HepG2 (cell line): ENCODE results near the gene PPP1R13B. TPM values are rescaled to one million over a fixed set of nuclear protein-coding genes. Genes with fewer than 3 reads are reported as not detected.

Source experiments
- BCL6 ChIP-seq: IDR thresholded peaks from 2 replicates; pipeline ENCODE4 v1.6.1; 2016; ENCODE audit warnings: missing genetic modification reagents, missing compliant biosample characterization
- EED ChIP-seq: sonication (generic); formaldehyde crosslinking; IDR thresholded peaks from 2 replicates; pipeline ENCODE4 v1.5.0; 2020; ENCODE audit warnings: mild to moderate bottlenecking, missing genetic modification reagents
- FOSL2 ChIP-seq: sonication (generic); formaldehyde crosslinking; IDR thresholded peaks from 2 replicates; pipeline ENCODE4 v1.4.0; 2020; ENCODE audit warnings: missing genetic modification reagents
- KDM3A ChIP-seq: IDR thresholded peaks from 2 replicates; pipeline ENCODE4 v1.6.1; 2018; ENCODE audit warnings: low read depth, missing compliant biosample characterization
- KMT2A ChIP-seq: sonication (generic); formaldehyde crosslinking; IDR thresholded peaks from 2 replicates; pipeline ENCODE4 v1.4.0; 2020; ENCODE audit warnings: missing genetic modification reagents
- ZFX ChIP-seq: sonication (generic); formaldehyde crosslinking; IDR thresholded peaks from 2 replicates; pipeline ENCODE4 v1.4.0; 2020; ENCODE audit warnings: mild to moderate bottlenecking, low read depth, missing genetic modification reagents, moderate library complexity
- ZNF143 ChIP-seq: sonication (generic); formaldehyde crosslinking; IDR thresholded peaks from 2 replicates; pipeline ENCODE4 v1.4.0; 2020; ENCODE audit warnings: missing genetic modification reagents
- ZNF331 ChIP-seq: sonication (generic); formaldehyde crosslinking; IDR thresholded peaks from 2 replicates; pipeline ENCODE4 v1.4.0; 2020; ENCODE audit warnings: missing genetic modification reagents
- ZNF350 ChIP-seq: sonication (generic); formaldehyde crosslinking; IDR thresholded peaks from 2 replicates; pipeline ENCODE4 v1.4.0; 2020; ENCODE audit warnings: mild to moderate bottlenecking, low read depth, missing genetic modification reagents, borderline replicate concordance
- polyA plus RNA-seq, 8 experiments: library from polyadenylated mRNA; depleted of rRNA in 3 of 8; stranded (reverse) in 7 of 8; unstranded in 1 of 8; fragments of >200 nt; fragmentation: Illumina TruSeq in 4 of 8; extraction: Trizol in 4 of 8; gene quantifications; 2 replicates each; pipeline versions ENCODE4 v1.2.1 to v1.2.3, GENCODE V29; 2011 to 2016; ENCODE audit warnings: low read depth in 4 of 8, missing spikeins in 1 of 8, mixed read lengths in 1 of 8; ENCODE audit not compliant: insufficient read depth in 1 of 8
- total RNA-seq, 5 experiments: library from RNA; depleted of rRNA; stranded (reverse); fragments of >200 nt; fragmentation: Illumina TruSeq; extraction: Trizol; gene quantifications; 2 replicates each; pipeline ENCODE4 v1.2.3, GENCODE V29; 2016; ENCODE audit warnings: low read depth in 1 of 5
- TF ChIP-seq, protein P1 (sequence below): sonication (generic); formaldehyde crosslinking; IDR thresholded peaks from 2 replicates; pipeline ENCODE4 v1.5.1; 2020; ENCODE audit warnings: missing genetic modification reagents, mild to moderate bottlenecking, borderline replicate concordance
- TF ChIP-seq, protein P2 (sequence below): sonication (generic); formaldehyde crosslinking; IDR thresholded peaks from 2 replicates; pipeline ENCODE4 v1.4.0; 2020; ENCODE audit warnings: missing genetic modification reagents, borderline replicate concordance
- TF ChIP-seq, protein P3 (sequence below): sonication (generic); formaldehyde crosslinking; IDR thresholded peaks from 2 replicates; pipeline ENCODE4 v1.4.0; 2020; ENCODE audit warnings: mild to moderate bottlenecking, missing genetic modification reagents
- TF ChIP-seq, protein P4 (sequence below): sonication (generic); formaldehyde crosslinking; IDR thresholded peaks from 2 replicates; pipeline ENCODE4 v1.4.0; 2020; ENCODE audit warnings: mild to moderate bottlenecking, missing genetic modification reagents
- TF ChIP-seq, protein P5 (sequence below): sonication (generic); formaldehyde crosslinking; IDR thresholded peaks from 2 replicates; pipeline ENCODE4 v1.4.0; 2020; ENCODE audit warnings: mild to moderate bottlenecking, missing genetic modification reagents, borderline replicate concordance
- TF ChIP-seq, protein P6 (sequence below): IDR thresholded peaks from 2 replicates; pipeline ENCODE4 v1.6.1; 2018; ENCODE audit warnings: missing genetic modification reagents

The PPP1R13B gene
- total and polyA plus RNA-seq, 2 of the 13 experiments (the other 11 are each of a cell fraction or from before 2014, with no cell fraction given): 4.6 to 9.4 TPM

DNA sequence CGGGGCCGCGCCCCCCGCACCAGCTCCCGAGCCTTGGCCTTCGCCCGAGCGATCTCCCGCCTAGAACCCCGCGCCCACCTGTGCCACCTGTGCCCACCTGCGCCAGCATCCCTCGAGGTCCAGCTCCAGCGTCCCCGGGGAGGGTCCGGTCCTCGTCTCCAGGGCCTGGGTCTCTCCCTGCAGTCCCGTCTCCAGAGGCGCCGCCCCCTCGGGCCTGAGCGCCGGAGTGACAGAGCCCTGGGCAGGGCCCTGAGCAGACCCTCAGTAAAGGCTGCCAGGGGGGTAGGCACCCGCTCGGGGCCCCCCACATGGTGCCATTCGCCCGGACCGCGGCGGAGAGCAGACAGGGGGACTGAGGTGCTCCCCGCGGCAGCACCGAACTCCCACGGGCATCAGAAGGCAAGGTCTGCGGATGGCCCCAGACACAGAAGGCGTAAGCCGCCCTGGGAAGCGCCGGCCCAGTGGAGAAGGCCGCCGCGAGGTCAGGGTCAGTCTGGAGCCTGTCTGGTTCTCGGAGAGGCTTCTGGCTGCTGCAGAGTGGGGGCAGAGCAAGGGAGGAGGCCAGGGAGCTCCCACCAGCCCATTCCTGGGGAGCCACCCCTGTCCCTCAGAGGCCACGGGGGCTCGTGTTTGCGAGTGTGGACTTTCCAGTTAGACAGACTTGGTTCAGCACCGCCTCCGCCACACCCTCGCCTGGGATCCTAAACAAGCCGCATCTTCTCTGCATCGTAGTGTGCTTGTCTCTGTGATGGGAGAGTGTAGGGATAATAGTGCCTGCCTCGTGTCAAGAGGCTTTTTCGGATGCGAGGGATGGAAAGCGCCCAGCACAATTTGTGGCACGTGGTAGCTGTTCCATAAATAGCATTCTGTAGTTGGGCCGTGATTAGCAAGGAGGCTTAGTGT lies 1.1 kb upstream of the PPP1R13B start (continued):
- TF ChIP-seq ZNF350 (CRISPR knock-in tag): peak; percentile 51; the same call in 1 of the 2 replicates
- TF ChIP-seq, protein P1, sequence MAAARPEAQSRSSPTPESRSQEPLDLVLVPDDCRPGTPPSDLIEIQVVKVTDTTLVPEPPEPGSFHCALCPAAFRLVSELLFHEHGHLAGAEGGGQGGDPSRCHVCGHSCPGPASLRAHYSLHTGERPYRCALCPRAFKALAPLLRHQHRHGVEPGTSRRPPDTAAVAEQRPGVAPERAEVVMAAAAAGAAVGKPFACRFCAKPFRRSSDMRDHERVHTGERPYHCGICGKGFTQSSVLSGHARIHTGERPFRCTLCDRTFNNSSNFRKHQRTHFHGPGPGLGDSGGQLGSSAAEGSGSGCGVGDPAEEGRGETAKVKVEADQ (CRISPR knock-in tag): no peak
- TF ChIP-seq, protein P2, sequence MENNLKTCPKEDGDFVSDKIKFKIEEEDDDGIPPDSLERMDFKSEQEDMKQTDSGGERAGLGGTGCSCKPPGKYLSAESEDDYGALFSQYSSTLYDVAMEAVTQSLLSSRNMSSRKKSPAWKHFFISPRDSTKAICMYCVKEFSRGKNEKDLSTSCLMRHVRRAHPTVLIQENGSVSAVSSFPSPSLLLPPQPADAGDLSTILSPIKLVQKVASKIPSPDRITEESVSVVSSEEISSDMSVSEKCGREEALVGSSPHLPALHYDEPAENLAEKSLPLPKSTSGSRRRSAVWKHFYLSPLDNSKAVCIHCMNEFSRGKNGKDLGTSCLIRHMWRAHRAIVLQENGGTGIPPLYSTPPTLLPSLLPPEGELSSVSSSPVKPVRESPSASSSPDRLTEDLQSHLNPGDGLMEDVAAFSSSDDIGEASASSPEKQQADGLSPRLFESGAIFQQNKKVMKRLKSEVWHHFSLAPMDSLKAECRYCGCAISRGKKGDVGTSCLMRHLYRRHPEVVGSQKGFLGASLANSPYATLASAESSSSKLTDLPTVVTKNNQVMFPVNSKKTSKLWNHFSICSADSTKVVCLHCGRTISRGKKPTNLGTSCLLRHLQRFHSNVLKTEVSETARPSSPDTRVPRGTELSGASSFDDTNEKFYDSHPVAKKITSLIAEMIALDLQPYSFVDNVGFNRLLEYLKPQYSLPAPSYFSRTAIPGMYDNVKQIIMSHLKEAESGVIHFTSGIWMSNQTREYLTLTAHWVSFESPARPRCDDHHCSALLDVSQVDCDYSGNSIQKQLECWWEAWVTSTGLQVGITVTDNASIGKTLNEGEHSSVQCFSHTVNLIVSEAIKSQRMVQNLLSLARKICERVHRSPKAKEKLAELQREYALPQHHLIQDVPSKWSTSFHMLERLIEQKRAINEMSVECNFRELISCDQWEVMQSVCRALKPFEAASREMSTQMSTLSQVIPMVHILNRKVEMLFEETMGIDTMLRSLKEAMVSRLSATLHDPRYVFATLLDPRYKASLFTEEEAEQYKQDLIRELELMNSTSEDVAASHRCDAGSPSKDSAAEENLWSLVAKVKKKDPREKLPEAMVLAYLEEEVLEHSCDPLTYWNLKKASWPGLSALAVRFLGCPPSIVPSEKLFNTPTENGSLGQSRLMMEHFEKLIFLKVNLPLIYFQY: peak; percentile 46; the same call in 1 of the 2 replicates
- TF ChIP-seq, protein P3, sequence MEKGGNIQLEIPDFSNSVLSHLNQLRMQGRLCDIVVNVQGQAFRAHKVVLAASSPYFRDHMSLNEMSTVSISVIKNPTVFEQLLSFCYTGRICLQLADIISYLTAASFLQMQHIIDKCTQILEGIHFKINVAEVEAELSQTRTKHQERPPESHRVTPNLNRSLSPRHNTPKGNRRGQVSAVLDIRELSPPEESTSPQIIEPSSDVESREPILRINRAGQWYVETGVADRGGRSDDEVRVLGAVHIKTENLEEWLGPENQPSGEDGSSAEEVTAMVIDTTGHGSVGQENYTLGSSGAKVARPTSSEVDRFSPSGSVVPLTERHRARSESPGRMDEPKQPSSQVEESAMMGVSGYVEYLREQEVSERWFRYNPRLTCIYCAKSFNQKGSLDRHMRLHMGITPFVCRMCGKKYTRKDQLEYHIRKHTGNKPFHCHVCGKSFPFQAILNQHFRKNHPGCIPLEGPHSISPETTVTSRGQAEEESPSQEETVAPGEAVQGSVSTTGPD: 0 out of 2 replicates have a peak, but pooled peaks have one; percentile 21
- TF ChIP-seq, protein P4, sequence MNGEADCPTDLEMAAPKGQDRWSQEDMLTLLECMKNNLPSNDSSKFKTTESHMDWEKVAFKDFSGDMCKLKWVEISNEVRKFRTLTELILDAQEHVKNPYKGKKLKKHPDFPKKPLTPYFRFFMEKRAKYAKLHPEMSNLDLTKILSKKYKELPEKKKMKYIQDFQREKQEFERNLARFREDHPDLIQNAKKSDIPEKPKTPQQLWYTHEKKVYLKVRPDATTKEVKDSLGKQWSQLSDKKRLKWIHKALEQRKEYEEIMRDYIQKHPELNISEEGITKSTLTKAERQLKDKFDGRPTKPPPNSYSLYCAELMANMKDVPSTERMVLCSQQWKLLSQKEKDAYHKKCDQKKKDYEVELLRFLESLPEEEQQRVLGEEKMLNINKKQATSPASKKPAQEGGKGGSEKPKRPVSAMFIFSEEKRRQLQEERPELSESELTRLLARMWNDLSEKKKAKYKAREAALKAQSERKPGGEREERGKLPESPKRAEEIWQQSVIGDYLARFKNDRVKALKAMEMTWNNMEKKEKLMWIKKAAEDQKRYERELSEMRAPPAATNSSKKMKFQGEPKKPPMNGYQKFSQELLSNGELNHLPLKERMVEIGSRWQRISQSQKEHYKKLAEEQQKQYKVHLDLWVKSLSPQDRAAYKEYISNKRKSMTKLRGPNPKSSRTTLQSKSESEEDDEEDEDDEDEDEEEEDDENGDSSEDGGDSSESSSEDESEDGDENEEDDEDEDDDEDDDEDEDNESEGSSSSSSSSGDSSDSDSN (CRISPR knock-in tag): peak; percentile 78
- TF ChIP-seq, protein P5, sequence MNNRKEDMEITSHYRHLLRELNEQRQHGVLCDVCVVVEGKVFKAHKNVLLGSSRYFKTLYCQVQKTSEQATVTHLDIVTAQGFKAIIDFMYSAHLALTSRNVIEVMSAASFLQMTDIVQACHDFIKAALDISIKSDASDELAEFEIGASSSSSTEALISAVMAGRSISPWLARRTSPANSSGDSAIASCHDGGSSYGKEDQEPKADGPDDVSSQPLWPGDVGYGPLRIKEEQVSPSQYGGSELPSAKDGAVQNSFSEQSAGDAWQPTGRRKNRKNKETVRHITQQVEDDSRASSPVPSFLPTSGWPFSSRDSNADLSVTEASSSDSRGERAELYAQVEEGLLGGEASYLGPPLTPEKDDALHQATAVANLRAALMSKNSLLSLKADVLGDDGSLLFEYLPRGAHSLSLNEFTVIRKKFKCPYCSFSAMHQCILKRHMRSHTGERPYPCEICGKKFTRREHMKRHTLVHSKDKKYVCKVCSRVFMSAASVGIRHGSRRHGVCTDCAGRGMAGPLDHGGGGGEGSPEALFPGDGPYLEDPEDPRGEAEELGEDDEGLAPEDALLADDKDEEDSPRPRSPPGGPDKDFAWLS (CRISPR knock-in tag): no peak
- TF ChIP-seq ZFX (CRISPR knock-in tag): peak; percentile 73; the same call in 1 of the 2 replicates
- TF ChIP-seq KDM3A (CRISPR knock-in tag): no peak
- TF ChIP-seq BCL6 (CRISPR knock-in tag): peak; percentile 61; the same call in 1 of the 2 replicates
- TF ChIP-seq, protein P6, sequence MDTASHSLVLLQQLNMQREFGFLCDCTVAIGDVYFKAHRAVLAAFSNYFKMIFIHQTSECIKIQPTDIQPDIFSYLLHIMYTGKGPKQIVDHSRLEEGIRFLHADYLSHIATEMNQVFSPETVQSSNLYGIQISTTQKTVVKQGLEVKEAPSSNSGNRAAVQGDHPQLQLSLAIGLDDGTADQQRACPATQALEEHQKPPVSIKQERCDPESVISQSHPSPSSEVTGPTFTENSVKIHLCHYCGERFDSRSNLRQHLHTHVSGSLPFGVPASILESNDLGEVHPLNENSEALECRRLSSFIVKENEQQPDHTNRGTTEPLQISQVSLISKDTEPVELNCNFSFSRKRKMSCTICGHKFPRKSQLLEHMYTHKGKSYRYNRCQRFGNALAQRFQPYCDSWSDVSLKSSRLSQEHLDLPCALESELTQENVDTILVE: no peak
- no peak for TF ChIP-seq EED (CRISPR knock-in tag)
- TF ChIP-seq FOSL2 (CRISPR knock-in tag): 0 out of 2 replicates have a peak, but pooled peaks have one; percentile 4
- peak; percentile 12; the same call in 1 of the 2 replicates for TF ChIP-seq ZNF331 (CRISPR knock-in tag)
- TF ChIP-seq KMT2A (CRISPR knock-in tag): no peak
- no peak for TF ChIP-seq ZNF143 (CRISPR knock-in tag)
